PC-9 (cell line): ENCODE data around the gene C1orf21.

Experiments
- EZH2 ChIP-seq: fragments of 200-600 bp; sonication (generic); IDR thresholded peaks from 2 replicates; pipeline ENCODE4 v1.8.0; 2017; ENCODE audit warnings: antibody characterized with exemption, low read depth
- TF ChIP-seq, protein P1 (sequence below): fragments of 200-600 bp; sonication (generic); conservative IDR thresholded peaks from 2 replicates; pipeline ENCODE4 v1.6.1; 2017; ENCODE audit warnings: mixed run types, antibody characterized with exemption, mild to moderate bottlenecking, moderate library complexity

DNA sequence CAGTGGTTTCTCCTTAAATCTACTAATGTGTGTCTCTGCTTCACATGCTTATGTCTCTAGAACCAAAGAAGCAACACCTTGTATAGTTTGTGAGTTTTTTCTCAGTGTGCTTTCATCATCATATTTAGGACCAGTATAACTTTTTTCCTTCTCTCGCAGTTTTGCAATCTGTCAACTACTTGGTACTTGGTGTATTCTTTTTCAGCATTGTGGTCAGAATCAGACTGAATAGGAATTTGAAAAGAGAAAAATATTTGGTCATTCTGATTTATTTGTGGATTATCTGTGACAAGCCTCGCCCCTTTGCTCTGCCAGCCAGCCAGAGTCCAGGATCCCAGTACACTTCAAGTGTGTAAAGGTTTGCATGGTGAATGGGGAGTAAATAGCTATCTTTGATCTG, 122.3 kb downstream of the C1orf21 start:
- TF ChIP-seq, protein P1, sequence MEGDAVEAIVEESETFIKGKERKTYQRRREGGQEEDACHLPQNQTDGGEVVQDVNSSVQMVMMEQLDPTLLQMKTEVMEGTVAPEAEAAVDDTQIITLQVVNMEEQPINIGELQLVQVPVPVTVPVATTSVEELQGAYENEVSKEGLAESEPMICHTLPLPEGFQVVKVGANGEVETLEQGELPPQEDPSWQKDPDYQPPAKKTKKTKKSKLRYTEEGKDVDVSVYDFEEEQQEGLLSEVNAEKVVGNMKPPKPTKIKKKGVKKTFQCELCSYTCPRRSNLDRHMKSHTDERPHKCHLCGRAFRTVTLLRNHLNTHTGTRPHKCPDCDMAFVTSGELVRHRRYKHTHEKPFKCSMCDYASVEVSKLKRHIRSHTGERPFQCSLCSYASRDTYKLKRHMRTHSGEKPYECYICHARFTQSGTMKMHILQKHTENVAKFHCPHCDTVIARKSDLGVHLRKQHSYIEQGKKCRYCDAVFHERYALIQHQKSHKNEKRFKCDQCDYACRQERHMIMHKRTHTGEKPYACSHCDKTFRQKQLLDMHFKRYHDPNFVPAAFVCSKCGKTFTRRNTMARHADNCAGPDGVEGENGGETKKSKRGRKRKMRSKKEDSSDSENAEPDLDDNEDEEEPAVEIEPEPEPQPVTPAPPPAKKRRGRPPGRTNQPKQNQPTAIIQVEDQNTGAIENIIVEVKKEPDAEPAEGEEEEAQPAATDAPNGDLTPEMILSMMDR, result no peak
- TF ChIP-seq EZH2, result no peak
